ENCODE measurements around the gene CCNY. TPM values are rescaled to one million over a fixed set of nuclear protein-coding genes. Genes with fewer than 3 reads are reported as not detected.

The CCNY gene
- total RNA-seq, 1 experiment from 2014 or later, result 51.9 TPM

- DNase-seq (ENCODE audit: low read depth, low spot score) (no peak), ATAC-seq (no peak)
- H3K27ac ChIP-seq (ENCODE audit: low read length), result no peak overlapping the region
- in situ Hi-C loops (cut with HindIII; ENCODE audit: low pct_unique_long_range_greater_than_20kb, low sequenced_read_pairs), result no loop called here
- TF ChIP-seq REST (IDR thresholded peaks at IDR 0.05; ENCODE audit: insufficient read depth in 1 of 2, low read depth in 2 of 2, low read length in 1 of 2), result no peak
- no peak for TF ChIP-seq POLR2AphosphoS5 (IDR thresholded peaks at IDR 0.05; ENCODE audit: low read depth, low read length)
- no peak for TF ChIP-seq SIN3A (IDR thresholded peaks at IDR 0.05; ENCODE audit: borderline replicate concordance, insufficient read depth, low read depth, low read length)
- TF ChIP-seq CTCF (IDR thresholded peaks at IDR 0.05), result no peak
- TF ChIP-seq TCF7L2 (IDR thresholded peaks at IDR 0.05; ENCODE audit: low read depth, low read length), result no peak
- H3K4me1 ChIP-seq (ENCODE audit: control insufficient read depth, insufficient read depth, low read length), result no peaks in the 10 kb centered on the region
- intact Hi-C loops (cut with micrococcal nuclease; ENCODE audit: unreplicated experiment), result no loop called here
- no peaks in the 10 kb centered on the region for H3K9me3 ChIP-seq (ENCODE audit: control insufficient read depth, insufficient read depth, low read depth, low read length)
- POLR2A ChIA-PET, result no interaction called here
- no peaks in the 10 kb centered on the region for H3K27me3 ChIP-seq (ENCODE audit: control insufficient read depth, insufficient read depth, low read length)
- BruUV-seq (replicated peaks), result no TSS peak
- CTCF ChIA-PET, result interaction anchor here (0.7 kb wide), 1 partner anchor 57 kb away, joined by 3 read pairs; no protein-coding TSS in a partner anchor
- no peak overlapping the region for H3K4me3 ChIP-seq (ENCODE audit: low read depth in 2 of 2, low read length in 2 of 2)
- H3K36me3 ChIP-seq (ENCODE audit: control insufficient read depth, insufficient read depth, low read length), result no peaks in the 10 kb centered on the region
Measured at GRCh38 chr10:35470925-35471315, 134.6 kb downstream of the CCNY start.

- POLR2A ChIA-PET, result no interaction called here
- ATAC-seq (no peak), DNase-seq (ENCODE audit: low read depth, low spot score) (no peak)
- no peaks in the 10 kb centered on the region for H3K9me3 ChIP-seq (ENCODE audit: control insufficient read depth, insufficient read depth, low read depth, low read length)
- CTCF ChIA-PET, result no interaction called here
- no peaks in the 10 kb centered on the region for H3K27me3 ChIP-seq (ENCODE audit: control insufficient read depth, insufficient read depth, low read length)
- TF ChIP-seq REST (IDR thresholded peaks at IDR 0.05; ENCODE audit: insufficient read depth in 1 of 2, low read depth in 2 of 2, low read length in 1 of 2) (no peak), TCF7L2 (IDR thresholded peaks at IDR 0.05; ENCODE audit: low read depth, low read length) (no peak), SIN3A (IDR thresholded peaks at IDR 0.05; ENCODE audit: borderline replicate concordance, insufficient read depth, low read depth, low read length) (no peak), POLR2AphosphoS5 (IDR thresholded peaks at IDR 0.05; ENCODE audit: low read depth, low read length) (no peak), CTCF (IDR thresholded peaks at IDR 0.05) (no peak)
- no TSS peak for BruUV-seq (replicated peaks)
- H3K4me3 ChIP-seq (ENCODE audit: low read depth in 2 of 2, low read length in 2 of 2), result no peak overlapping the region
- H3K36me3 ChIP-seq (ENCODE audit: control insufficient read depth, insufficient read depth, low read length), result no peaks in the 10 kb centered on the region
- H3K4me1 ChIP-seq (ENCODE audit: control insufficient read depth, insufficient read depth, low read length), result no peaks in the 10 kb centered on the region
- in situ Hi-C loops (cut with HindIII; ENCODE audit: low pct_unique_long_range_greater_than_20kb, low sequenced_read_pairs) (no loop called here), intact Hi-C loops (cut with micrococcal nuclease; ENCODE audit: unreplicated experiment) (no loop called here)
- H3K27ac ChIP-seq (ENCODE audit: low read length), result no peak overlapping the region
Measured at GRCh38 chr10:35471435-35471834, 135.1 kb downstream of the CCNY start.

Measured in Panc1 (cell line).